Measurements from ENCODE around the gene NOTO.

Gene NOTO

GRCh38 chr2:73203055-73203681 lies 794 bp downstream of the NOTO start:
- DNase-seq = peak; percentile 77

- no peak for DNase-seq
These were observed 3.2 kb downstream of the NOTO start for GRCh38 chr2:73205611-73206010.

GRCh38 chr2:73208258-73208657 lies 5.9 kb downstream of the NOTO start:
- DNase-seq = no peak

GRCh38 chr2:73210019-73210418 lies 7.6 kb downstream of the NOTO start:
- no peak for DNase-seq

DNA sequence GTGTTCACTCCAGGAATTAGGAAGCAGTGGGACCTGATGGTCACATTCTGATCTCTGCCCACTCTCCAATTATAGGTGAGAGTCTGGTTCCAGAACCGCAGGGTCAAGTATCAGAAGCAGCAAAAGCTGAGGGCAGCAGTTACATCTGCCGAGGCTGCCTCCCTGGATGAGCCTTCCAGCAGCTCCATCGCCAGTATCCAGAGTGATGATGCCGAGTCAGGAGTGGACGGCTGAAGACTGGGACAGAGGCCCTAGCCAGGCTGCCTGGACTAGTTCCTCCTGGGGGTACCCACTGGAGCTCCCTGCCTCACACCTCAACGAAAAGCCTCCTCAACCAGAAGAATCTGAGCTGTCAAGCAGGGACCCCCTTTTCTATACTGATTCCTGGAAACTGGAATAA lies 8.3 kb downstream of the NOTO start:
- DNase-seq = no peak

DNA sequence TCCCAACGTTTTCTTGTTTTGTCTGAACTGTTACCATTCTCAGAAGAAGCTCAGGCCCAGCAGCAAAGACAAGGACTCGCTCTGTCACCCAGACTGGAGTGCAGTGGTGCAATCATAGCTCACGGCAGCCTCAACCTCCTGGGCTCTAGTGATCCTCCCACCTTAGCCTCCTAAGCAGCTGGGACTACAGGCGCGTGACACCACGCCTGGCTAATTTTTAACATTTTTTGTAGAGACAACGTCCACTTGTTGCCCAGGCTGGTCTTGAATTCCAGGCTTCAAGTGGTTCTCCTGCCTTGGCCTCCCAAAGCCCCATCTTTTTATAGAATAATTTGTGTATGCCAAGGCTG lies 9.7 kb downstream of the NOTO start:
- no peak for DNase-seq

GRCh38 chr2:73212448-73213176 lies 10.2 kb downstream of the NOTO start:
- DNase-seq = peak; percentile 89

DNA sequence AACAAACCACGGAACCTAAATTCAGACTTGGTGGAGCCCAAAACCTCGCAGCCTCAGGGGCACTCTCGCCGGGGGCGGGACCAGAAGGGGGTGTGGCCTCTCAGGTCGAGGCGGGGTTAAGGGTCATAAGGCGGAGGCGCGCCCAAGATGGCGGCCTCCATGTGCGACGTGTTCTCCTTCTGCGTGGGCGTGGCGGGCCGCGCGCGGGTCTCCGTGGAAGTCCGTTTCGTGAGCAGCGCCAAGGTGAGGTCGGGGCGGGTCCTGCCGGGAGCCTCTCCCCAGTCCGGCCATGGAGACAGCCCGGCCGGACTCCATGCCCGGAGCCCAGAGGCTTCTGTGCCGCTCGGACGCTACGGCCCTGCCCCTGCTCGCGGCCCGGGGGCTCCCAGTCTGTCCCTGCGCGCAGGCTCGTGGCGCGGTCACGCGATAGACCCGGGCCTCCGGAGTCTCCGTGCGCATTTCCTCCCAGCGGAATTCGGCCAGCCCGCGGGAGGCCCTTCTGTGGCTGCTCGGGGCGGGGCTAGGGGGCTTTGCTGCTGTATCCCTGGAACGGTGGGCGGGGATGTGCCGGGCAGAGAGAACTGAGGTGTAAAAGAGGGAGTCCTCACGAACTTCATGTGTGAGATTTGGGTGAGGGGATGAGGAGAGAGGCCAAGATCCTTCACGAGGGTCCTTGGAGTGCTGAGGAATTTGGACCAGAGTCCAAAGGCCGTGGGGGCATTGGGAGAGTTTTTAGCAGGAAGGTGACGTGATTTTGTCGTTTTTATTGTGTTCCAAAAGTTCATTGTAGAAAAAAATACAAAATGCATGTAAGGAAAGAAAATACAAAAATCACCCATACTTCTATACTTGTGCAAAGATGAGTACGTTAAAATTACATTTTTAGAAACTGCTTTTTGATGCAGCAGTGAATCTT lies 12.0 kb downstream of the NOTO start, which contains the start of gene SMYD5:
SMYD5 (plus strand) TSS at position 126 of the 916 bp plus-strand sequence; CDS start at position 148, 22 bp downstream.
- peak; percentile 93 for DNase-seq

DNA sequence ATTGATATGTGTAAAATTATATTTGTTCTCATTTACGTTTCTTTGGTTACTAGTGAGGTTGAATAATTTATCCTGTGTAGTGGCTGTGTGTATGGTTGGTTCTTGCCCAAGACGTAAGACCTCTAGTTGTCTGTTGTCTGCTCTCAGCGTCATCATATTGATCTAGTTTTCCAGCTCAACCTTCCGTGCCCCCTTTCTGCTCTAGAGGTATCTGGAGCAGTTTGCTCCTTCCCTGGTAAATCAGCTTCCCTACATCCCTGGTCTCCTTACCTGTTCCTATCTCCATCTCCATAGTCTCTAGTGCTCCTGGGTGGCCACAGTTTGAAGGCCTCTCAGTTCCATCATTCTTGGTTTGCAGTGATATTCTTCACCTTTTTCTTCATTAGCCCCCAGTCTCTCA lies 12.9 kb downstream of the NOTO start:
- DNase-seq = no peak

- DNase-seq = no peak
These were observed 14.8 kb downstream of the NOTO start for GRCh38 chr2:73217160-73217559.

DNA sequence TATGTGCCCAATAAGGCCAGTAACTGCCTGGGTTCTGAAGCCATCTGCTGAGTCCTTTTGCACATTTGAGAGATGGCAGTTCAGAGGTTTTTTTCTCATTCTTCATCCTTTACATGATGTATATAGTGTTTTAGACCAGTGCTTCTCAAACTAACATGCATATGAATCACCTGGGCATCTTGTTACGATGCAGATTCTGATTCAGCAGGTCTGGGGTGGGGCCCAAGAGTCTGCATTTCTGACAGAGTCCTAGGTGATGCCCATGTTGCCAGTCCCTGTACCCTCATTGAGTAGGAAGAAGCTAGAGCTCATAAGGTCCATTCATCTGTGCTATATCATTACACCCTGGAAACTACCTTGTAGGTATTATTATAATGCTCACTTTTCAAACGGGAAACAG lies 15.5 kb downstream of the NOTO start:
- DNase-seq = no peak

- DNase-seq = no peak
These were observed 15.9 kb downstream of the NOTO start for GRCh38 chr2:73218298-73218697.

GRCh38 chr2:73223821-73224220 lies 21.4 kb downstream of the NOTO start:
- no peak for DNase-seq

- DNase-seq = no peak
These were observed 23.4 kb downstream of the NOTO start for GRCh38 chr2:73225513-73226360.

- DNase-seq = no peak
These were observed 24.7 kb downstream of the NOTO start for GRCh38 chr2:73227086-73227485.

DNA sequence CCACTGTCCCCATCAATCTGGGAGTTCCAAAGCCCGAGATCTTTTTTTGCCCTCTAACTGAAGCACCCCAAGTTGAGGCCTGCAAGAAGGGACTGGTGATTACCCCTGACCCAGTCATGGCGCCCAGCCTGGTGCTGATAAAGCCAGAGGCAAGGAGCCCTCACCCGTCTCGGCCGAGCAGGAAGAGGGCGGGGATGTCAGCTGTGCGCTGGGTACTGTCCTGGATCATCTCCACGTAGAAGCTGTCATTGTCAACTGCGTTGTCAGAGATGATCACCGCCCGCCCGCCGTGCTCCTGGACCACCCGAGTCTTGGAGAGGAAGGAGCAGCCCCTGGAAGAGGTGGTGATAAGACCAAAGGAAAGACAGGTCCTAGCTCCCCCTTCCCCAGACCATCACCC lies 26.3 kb downstream of the NOTO start:
- no peak for DNase-seq

DNA sequence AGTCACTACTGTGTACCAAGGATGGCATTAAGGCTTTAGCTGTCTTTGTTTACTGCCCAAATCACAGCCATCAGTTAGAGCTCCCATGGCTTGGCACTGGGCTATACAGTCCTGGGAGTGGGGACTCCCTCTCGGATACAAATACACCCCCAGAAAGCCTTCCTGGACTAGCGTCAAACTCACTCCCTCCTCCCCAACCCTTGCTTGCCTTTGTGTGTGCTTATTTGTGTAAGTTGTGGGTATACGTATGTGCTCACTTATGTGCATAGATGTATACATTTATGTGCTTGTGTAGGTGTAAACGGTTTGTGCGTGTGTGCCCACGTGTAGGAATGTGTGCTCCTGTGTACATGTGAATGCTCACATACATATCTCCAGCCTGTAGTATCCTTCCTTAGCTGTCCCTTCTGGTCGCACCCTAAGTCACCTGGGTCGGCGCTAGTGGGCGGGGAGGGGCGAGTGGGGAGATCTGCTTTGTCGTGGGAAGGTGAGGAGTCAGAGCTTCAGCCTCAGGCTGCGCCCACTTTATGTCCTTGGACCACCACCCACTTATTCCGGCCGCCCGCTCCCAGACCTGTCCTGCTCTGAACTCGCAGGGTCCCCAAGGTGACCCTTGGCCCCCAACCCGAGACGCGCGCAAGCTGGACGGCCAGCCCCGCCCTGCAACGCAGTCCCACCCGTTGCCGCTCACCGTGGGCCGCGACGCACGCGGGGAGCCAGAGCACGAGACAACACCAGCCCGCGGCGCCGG lies 30.2 kb downstream of the NOTO start:
- DNase-seq = peak; percentile 72

- DNase-seq = peak; percentile 100
These were observed 31.0 kb downstream of the NOTO start, which contains the start of gene PRADC1 for GRCh38 chr2:73233154-73233931. Gene PRADC1, minus strand, starts transcription at chr2:73233239. Its CDS starts 79 bp downstream, at chr2:73233160.

DNA sequence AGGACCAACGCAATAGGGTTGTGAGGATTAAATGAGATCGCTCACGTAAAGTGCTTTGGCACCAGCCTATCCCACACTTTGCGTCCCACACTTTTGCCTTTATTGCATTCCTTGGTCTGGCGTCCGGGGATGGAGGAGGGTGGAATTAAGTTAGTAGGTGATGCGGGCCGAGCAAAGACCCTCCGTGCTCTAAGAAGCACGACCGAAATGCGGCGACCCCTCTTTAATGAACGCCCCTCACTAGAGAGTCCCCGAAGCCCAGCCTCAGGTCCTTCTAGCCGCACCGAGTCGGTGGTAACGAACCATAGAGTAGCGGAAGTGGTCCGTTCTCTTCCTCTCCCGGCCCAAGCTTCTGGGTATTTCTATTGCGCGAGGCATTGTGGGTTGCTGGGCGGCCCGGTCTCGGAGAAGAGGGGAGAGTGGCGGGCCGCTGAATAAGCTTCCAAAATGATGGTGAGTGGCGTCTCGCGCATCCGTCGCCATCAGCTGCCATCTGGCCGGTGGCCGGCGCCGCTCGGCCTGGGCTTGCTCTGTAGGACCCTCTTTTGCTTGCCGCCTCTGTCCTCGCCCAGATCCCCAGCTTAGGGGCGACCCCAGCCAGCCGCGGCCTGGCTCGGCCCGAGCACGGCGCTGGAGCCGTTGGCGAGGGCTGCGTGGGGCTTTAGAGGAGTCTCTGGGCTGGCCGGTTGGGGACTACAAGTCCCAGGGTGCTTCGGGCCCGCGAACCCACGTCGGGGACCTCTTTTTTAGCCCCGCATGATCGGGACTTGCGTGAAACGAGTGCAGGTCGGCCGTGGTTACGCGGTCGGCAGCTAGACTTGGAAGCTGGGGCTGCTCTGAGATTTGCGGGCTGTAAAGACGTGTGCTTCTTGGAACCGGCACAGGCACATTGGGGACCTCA lies 31.8 kb downstream of the NOTO start, which contains the start of gene CCT7:
CCT7 (plus strand) TSS at position 377 of the 901 bp plus-strand sequence; CDS start at position 448, 71 bp downstream.
- DNase-seq = peak; percentile 97
